ENCODE measurements around the gene TBCD.

TBCD gene

GRCh38 chr17:82889496-82890338, 137.9 kb downstream of the TBCD start:
- no peak for DNase-seq

DNA sequence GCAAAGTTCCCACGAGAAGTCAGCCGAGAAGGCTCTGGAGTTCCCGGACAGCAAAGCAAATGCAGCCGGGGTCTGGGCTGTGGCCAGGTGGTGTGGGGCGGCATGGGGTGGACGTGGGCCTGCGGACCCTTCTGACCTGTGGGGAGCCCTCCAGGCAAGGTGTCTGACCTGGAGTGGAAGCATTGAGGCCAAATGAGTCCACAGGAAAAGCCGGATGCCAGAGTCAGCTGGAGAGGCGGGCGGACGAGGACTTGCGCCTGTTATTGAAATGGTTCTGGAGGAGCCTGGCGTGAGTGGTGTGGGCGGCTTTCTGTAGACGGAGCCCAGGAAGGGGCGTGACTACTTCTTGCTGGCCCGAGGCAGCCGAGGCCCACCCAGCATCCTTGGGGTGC, 138.5 kb downstream of the TBCD start:
- no peak for DNase-seq

GRCh38 chr17:82890926-82891678, 139.2 kb downstream of the TBCD start:
- DNase-seq: no peak

DNA sequence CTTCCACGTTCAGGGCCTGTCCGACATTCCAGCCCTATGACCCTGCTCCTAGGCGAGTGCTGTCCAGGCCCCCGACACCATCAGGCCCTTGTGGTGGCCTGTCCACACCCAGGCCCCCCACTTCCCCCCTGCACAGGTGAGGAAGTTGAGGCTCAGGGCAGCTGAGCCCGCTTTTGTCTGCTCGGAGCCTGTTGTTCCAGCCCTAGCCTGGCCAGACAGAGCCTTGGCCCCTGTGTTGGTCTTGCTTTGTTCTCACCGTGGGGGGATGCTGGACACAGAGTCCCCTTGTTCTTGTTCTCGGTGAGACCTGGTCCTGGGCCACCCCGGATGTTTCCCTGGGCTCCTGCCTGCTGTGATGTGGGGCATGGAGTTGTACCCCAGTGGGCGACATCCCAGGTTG, 140.0 kb downstream of the TBCD start:
- no peak for DNase-seq

- peak; percentile 72 for DNase-seq
Measured at GRCh38 chr17:82892899-82893565, 141.2 kb downstream of the TBCD start.

GRCh38 chr17:82893779-82894178, 141.9 kb downstream of the TBCD start:
- no peak for DNase-seq

GRCh38 chr17:82894389-82894788, 142.5 kb downstream of the TBCD start:
- no peak for DNase-seq

- no peak for DNase-seq
Measured at GRCh38 chr17:82895087-82895486, 143.2 kb downstream of the TBCD start.

DNA sequence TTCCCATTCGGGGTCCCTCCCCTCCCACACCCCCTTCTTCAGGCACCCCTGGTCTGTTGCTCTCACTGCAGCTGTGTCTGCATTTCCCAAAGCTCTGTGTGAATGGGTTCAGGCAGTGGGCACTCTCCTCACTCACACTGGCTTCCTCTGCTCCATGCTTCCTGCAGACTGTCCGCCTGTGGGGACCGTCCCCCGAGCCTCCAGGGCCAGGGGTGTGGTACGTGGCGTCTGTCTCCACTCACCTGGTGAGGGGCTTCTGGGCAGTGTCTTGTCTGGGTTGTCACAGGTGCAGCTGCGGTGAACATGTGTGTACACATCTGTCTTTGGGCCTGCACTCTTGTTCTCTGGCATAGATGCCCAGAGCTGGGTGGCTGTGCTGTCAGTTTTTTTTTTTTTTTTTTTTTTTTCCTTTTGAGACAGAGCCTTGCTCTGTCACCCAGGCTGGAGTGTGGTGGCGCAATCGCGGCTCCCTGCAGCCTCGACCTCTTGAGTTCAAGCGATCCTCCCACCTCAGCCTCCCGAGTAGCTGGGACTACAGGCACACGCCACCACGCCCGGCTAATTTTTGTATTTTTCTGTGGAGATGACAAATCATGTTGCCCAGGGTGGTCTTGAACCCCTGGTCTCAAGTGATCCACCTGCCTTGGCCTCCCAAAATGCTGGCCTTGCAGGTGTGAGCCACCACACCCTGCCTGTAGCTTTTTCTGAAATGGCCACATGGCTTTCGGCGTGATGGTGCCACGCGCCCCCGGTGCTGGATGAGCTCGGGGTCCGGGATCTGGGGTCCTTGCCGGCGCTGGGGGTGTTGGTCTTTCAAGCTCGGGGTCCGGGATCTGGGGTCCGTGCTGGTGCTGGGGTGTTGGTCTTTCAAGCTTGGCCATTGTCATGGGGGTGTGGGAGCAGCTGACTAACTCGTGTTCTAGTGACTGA, 144.5 kb downstream of the TBCD start:
- no peak for DNase-seq

GRCh38 chr17:82897514-82898249, 145.8 kb downstream of the TBCD start:
- DNase-seq: no peak

DNA sequence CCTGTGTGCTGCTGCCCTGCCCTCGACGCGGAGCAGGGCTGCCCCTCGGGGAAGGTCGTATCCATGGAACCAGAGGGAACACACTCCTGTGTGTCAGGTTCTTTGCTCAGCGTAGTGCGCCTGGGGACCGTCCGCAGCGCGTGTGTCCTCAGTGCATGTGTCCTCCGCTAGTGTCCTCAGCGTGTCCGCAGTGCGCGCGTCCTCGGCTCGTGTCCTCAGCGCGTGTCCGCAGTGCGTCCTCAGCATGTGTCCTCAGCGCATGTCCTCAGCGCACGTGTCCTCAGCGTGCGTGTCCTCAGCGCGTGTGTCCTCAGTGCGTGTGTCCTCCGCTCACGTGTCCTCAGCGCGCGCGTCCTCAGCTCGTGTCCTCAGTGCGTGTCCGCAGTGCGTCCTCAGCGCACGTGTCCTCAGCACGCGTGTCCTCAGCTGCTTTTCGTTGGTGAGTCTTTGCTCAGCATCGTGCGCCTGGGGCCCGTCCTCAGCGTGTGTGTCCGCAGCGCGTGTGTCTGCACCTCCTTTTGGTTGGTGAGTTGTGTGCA, 147.2 kb downstream of the TBCD start:
- no peak for DNase-seq

DNA sequence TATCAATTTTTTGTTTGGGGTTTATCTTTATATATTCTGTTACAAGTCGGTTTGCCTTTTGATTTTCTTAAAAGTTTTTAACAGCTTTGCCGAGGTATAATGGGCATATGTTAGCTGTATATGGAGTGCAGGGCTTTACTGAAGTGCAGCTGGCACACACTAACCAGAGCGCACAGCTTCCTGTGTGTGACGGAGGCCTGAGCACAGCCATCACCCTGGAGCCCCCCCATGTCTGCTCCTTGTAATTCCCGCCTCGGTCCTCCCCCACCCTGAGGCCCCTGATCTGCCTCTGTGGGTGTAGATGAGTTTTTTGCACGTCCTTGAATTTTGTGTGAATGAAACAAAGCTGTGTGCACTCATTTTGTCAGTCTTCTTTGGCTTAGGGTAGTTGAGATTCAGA, 148.1 kb downstream of the TBCD start:
- DNase-seq: no peak

- peak; percentile 56 for DNase-seq
Measured at GRCh38 chr17:82900741-82901140, 148.9 kb downstream of the TBCD start.

DNA sequence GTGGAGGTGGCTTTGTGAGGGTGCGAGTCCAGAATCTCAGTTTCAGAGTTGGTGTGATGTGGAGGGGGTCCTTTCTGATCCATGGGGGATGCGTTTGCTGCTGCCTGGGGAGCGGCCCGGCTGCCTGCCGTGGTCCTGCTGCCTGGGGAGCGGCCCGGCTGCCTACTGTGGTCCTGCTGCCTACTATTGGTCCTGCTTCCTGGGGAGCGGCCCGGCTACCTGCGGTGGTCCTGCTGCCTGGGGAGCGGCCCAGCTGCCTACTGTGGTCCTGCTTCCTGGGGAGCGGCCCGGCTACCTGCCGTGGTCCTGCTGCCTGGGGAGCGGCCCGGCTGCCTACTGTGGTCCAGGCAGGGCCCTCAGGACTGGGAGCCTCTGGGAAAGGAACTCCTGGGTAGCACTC, 149.5 kb downstream of the TBCD start:
- no peak for DNase-seq

- DNase-seq: no peak
Measured at GRCh38 chr17:82901856-82902255, 150.0 kb downstream of the TBCD start.

- DNase-seq: no peak
Measured at GRCh38 chr17:82902972-82903874, 151.4 kb downstream of the TBCD start.

DNA sequence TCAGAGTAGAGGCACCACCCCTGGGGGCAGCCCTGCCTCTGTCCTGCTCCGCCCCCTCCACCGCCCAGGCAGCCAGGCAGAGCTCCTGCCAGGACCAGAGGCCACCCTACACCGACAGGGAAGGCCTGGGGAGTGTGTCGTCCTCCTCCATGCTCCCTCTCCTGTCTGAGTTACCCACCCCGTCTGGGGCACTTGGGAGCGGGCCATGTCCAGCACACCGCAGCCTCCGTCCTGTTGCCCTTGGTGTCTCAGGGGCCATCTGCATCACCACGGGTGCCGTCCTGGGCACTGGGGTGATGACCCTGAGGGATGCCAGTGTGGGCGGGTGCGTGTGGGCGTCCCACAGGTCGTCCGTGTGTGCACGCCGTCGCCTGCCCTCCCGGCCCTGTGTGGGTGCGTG, 153.3 kb downstream of the TBCD start:
- no peak for DNase-seq

- DNase-seq: no peak
Measured at GRCh38 chr17:82907797-82908542, 156.1 kb downstream of the TBCD start.

GRCh38 chr17:82908543-82909160, 156.8 kb downstream of the TBCD start:
- DNase-seq: no peak
